ENCODE measurements around the gene TNS2. TPM values are rescaled to one million over a fixed set of nuclear protein-coding genes. Genes with fewer than 3 reads are reported as not detected.

TNS2 gene
- total and polyA plus RNA-seq, 2 of the 13 experiments (the other 11 are each of a cell fraction or from before 2014, with no cell fraction given): 8.9 to 20.4 TPM

DNA sequence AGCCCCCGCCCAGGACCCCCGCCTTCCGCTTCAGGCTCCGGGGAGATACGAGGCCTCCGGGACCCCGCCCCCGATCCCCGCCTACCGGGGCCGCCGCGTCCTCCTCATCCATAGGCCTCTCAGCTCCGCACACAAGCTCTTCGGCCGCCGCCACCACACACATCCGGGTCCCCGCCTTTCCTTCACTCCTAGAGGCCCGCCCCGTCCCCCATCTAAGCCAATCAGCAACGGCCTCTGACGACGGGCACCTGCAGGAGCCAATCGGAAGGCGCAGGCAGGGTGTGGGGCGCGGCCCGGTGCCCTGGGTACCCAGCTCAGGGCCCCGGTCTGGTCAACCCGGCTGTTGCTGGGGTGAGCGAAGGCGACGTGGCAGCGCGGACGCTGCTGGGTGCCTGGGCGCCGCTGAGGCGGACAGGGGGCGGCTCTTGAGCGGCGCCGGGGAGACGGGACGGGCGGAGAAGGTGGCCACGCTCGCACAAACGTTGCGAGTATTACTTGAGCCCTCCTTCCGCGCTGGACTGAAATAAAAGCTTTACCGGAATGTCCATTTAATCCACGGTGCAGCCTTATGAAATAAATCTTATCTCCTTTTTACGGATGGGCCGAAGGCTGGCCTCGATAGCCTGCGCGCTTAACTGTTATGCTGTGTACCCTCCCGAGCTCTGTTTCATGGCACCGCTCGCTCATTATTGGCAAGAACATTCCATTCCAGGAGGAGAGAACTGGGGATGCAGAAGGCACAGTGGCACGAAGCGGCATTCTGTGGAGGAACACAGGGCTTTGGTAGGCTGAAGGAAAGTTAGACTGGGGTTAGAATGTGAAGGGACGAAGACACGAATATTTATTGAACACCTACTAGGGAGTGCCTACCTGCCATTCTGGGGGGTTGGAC is 29.6 kb downstream of the TNS2 start, which contains the start of gene SPRYD3 (continued):
- TF ChIP-seq ZMYM3 (CRISPR knock-in tag; IDR thresholded peaks at IDR 0.05): peak; percentile 35
- peak; percentile 45; the same call in 1 of the 2 replicates for TF ChIP-seq FOSL2 (CRISPR knock-in tag; IDR thresholded peaks at IDR 0.05)
- TF ChIP-seq TOPORS (CRISPR knock-in tag; IDR thresholded peaks at IDR 0.05): no peak
- TF ChIP-seq REXO4 (CRISPR knock-in tag; IDR thresholded peaks at IDR 0.05; ENCODE audit: borderline replicate concordance): no peak
- TF ChIP-seq MZF1 (CRISPR knock-in tag; IDR thresholded peaks at IDR 0.05; ENCODE audit: borderline replicate concordance): no peak
- TF ChIP-seq, protein P1, sequence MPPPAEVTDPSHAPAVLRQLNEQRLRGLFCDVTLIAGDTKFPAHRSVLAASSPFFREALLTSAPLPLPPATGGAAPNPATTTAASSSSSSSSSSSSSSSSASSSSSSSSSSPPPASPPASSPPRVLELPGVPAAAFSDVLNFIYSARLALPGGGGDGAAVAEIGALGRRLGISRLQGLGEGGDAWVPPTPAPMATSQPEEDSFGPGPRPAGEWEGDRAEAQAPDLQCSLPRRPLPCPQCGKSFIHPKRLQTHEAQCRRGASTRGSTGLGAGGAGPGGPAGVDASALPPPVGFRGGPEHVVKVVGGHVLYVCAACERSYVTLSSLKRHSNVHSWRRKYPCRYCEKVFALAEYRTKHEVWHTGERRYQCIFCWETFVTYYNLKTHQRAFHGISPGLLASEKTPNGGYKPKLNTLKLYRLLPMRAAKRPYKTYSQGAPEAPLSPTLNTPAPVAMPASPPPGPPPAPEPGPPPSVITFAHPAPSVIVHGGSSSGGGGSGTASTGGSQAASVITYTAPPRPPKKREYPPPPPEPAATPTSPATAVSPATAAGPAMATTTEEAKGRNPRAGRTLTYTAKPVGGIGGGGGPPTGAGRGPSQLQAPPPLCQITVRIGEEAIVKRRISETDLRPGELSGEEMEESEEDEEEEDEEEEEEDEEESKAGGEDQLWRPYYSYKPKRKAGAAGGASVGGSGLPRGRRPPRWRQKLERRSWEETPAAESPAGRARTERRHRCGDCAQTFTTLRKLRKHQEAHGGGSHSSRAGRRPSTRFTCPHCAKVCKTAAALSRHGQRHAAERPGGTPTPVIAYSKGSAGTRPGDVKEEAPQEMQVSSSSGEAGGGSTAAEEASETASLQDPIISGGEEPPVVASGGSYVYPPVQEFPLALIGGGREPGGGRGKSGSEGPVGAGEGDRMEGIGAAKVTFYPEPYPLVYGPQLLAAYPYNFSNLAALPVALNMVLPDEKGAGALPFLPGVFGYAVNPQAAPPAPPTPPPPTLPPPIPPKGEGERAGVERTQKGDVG (CRISPR knock-in tag; IDR thresholded peaks at IDR 0.05; ENCODE audit: borderline replicate concordance): no peak
- no peak for TF ChIP-seq ZNF543 (CRISPR knock-in tag; IDR thresholded peaks at IDR 0.05)
- TF ChIP-seq, protein P2, sequence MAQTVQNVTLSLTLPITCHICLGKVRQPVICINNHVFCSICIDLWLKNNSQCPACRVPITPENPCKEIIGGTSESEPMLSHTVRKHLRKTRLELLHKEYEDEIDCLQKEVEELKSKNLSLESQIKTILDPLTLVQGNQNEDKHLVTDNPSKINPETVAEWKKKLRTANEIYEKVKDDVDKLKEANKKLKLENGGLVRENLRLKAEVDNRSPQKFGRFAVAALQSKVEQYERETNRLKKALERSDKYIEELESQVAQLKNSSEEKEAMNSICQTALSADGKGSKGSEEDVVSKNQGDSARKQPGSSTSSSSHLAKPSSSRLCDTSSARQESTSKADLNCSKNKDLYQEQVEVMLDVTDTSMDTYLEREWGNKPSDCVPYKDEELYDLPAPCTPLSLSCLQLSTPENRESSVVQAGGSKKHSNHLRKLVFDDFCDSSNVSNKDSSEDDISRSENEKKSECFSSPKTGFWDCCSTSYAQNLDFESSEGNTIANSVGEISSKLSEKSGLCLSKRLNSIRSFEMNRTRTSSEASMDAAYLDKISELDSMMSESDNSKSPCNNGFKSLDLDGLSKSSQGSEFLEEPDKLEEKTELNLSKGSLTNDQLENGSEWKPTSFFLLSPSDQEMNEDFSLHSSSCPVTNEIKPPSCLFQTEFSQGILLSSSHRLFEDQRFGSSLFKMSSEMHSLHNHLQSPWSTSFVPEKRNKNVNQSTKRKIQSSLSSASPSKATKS (CRISPR knock-in tag; IDR thresholded peaks at IDR 0.05): no peak
- TF ChIP-seq, protein P3, sequence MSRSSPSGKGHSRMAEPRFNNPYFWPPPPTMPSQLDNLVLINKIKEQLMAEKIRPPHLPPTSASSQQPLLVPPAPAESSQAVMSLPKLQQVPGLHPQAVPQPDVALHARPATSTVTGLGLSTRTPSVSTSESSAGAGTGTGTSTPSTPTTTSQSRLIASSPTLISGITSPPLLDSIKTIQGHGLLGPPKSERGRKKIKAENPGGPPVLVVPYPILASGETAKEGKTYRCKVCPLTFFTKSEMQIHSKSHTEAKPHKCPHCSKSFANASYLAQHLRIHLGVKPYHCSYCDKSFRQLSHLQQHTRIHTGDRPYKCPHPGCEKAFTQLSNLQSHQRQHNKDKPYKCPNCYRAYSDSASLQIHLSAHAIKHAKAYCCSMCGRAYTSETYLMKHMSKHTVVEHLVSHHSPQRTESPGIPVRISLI (CRISPR knock-in tag; IDR thresholded peaks at IDR 0.05; ENCODE audit: borderline replicate concordance): no peak
- peak; percentile 15; the same call in 1 of the 2 replicates for TF ChIP-seq PITX1 (CRISPR knock-in tag; IDR thresholded peaks at IDR 0.05)
- TF ChIP-seq, protein P4, sequence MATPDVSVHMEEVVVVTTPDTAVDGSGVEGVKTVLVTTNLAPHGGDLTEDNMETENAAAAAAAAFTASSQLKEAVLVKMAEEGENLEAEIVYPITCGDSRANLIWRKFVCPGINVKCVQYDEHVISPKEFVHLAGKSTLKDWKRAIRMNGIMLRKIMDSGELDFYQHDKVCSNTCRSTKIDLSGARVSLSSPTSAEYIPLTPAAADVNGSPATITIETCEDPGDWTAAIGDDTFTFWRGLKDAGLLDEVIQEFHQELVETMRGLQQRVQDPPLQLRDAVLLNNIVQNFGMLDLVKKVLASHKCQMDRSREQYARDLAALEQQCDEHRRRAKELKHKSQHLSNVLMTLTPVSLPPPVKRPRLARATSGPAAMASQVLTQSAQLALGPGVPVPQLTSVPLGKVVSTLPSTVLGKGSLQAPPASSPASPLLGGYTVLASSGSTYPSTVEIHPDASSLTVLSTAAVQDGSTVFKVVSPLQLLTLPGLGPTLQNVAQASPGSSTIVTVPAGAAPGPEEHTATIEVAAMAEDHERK (CRISPR knock-in tag; IDR thresholded peaks at IDR 0.05; ENCODE audit: low read depth): no peak
- TF ChIP-seq MED1 (CRISPR knock-in tag; IDR thresholded peaks at IDR 0.05): peak; percentile 40; the same call in 1 of the 2 replicates
- no peak for TF ChIP-seq EHMT2 (IDR thresholded peaks at IDR 0.05; ENCODE audit: borderline replicate concordance, low read depth, low read length)
- TF ChIP-seq, protein P5, sequence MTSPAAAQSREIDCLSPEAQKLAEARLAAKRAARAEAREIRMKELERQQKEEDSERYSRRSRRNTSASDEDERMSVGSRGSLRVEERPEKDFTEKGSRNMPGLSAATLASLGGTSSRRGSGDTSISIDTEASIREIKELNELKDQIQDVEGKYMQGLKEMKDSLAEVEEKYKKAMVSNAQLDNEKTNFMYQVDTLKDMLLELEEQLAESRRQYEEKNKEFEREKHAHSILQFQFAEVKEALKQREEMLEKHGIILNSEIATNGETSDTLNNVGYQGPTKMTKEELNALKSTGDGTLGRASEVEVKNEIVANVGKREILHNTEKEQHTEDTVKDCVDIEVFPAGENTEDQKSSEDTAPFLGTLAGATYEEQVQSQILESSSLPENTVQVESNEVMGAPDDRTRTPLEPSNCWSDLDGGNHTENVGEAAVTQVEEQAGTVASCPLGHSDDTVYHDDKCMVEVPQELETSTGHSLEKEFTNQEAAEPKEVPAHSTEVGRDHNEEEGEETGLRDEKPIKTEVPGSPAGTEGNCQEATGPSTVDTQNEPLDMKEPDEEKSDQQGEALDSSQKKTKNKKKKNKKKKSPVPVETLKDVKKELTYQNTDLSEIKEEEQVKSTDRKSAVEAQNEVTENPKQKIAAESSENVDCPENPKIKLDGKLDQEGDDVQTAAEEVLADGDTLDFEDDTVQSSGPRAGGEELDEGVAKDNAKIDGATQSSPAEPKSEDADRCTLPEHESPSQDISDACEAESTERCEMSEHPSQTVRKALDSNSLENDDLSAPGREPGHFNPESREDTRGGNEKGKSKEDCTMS (CRISPR knock-in tag; conservative IDR thresholded peaks at IDR 0.05): 0 out of 2 replicates have a peak, but pooled peaks have one; percentile 17
- no peak for TF ChIP-seq FOXA1 (IDR thresholded peaks at IDR 0.05)
- peak; percentile 14; the same call in 1 of the 2 replicates for TF ChIP-seq FOXA1 (CRISPR knock-in tag; IDR thresholded peaks at IDR 0.05)
- TF ChIP-seq ZNF33B (CRISPR knock-in tag; IDR thresholded peaks at IDR 0.05): peak; percentile 76; the same call in 1 of the 2 replicates
- TF ChIP-seq ZNF564 (CRISPR knock-in tag; IDR thresholded peaks at IDR 0.05): peak; percentile 42; the same call in 1 of the 2 replicates

Data from HepG2 (cell line).